Keratinocyte (primary cell): ENCODE data around the gene NUDT1.

Source experiments
- CTCF ChIP-seq, 3 experiments: IDR thresholded peaks in 1 of 3; conservative IDR thresholded peaks in 1 of 3; optimal IDR thresholded peaks in 1 of 3; 2 replicates in 2 of 3; 3 replicates in 1 of 3; pipeline versions ENCODE3 to v1.5.1; 2011; ENCODE audit warnings: low read length in 3 of 3, mild to moderate bottlenecking in 3 of 3, moderate library complexity in 2 of 3, control low read depth in 1 of 3, inconsistent platforms in 1 of 3; ENCODE audit not compliant: insufficient read depth in 2 of 3; ENCODE audit errors: extremely low read depth in 1 of 3
- EZH2 ChIP-seq: IDR thresholded peaks from one replicate; pipeline ENCODE4 v1.6.1; 2012; ENCODE audit warnings: inconsistent platforms, mild to moderate bottlenecking, low read length, moderate library complexity

GRCh38 chr7:2217716-2218443 lies 24.1 kb upstream of the NUDT1 start:
- TF ChIP-seq CTCF (optimal IDR thresholded peaks at IDR 0.05 in 1 of 3, IDR thresholded peaks at IDR 0.05 in 1 of 3, conservative IDR thresholded peaks at IDR 0.05 in 1 of 3; ENCODE audit: extremely low read depth in 1 of 3, insufficient read depth in 2 of 3, low read length in 3 of 3): no peak
- no peak for TF ChIP-seq EZH2
